NCI-H524 (cell line): ENCODE results near the gene GPR85.
"Not testable (repeated sequence)": the region's sequence is repeated elsewhere in the genome, so short reads cannot be mapped to it uniquely, and the experiment has no call there.

Experiments
- DNase-seq, 2 experiments: peaks; one replicate each; lab custom pipeline; 2025; lab: John Stamatoyannopoulos, UW

Gene GPR85

GRCh38 chr7:113083816-113084495 is 2.7 kb downstream of the GPR85 start:
- no peak for DNase-seq

DNA sequence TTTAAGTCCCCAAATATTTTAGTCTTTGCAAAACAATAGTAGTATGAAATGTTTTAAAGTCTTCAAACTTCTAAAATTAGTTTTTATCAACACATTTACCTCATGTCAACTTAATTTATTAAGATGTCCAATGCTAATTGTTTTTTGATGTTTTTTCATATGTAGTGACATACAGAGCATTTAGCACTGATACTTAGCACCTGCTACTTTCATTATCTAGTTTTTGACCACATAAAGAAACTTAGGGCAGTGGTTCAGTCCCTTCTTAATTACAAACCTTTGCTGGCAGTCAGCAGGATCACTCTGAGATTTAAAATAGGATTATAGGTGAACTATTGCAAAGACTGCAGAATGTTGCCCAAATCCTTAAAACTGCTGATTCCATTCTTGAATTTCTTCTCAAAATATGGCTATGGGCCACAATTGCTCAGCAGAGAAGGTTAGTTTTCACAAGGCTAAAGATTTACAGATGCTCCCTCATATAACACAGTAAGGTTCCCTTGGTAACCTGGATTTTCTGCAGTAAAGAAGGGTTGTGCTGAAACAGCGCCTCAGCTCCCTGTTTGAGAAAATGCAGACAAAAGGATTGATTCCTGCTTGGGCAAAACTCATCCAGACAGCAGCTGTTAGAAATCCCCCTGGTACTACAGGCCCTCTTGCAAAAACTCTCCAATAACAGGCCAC is 3.4 kb downstream of the GPR85 start:
- DNase-seq: peak in 1 of 2 experiments; percentile 35

- DNase-seq: no peak
Observed at GRCh38 chr7:113078331-113078730, 8.3 kb downstream of the GPR85 start.

DNA sequence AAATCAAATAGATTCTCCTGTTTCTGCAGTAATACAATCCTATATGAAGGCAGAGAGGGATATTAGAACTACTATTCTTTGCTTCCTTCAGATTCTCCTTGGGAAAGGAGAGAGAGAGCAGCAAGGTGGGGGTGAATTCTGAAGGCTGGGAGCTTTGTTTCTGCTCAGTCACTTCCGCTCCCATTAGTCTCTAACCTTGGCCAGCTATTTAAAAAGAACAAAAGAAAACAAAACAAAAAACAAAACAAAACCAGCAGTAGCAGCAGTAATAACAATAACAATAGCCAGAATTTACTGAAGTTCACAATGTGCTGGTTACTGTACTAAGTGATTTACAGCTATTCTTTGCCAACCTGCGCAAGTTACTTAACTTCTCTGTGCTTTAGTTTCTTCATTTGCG is 9.9 kb downstream of the GPR85 start:
- no peak for DNase-seq

GRCh38 chr7:113071465-113071864 is 15.2 kb downstream of the GPR85 start:
- no peak for DNase-seq

GRCh38 chr7:113062499-113062898 is 24.1 kb downstream of the GPR85 start:
- DNase-seq: no peak

DNA sequence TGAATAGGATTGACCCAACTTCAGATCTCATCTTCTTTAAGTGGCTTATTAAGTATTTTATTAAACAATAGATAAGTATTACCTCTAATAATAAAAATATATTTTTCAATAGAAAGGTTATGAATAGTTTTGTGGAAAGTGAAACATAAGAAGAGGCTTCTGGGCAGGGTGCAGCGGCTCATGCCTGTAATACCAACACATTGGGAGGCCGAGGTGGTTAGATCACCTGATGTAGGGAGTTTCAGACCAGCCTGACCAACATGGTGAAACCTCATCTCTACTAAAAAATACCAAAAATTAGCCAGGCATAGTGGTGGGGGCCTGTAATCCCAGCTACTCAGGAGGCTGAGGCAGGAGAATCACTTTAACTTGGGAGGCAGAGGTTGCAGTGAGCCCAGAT is 26.5 kb downstream of the GPR85 start:
- no peak for DNase-seq

DNA sequence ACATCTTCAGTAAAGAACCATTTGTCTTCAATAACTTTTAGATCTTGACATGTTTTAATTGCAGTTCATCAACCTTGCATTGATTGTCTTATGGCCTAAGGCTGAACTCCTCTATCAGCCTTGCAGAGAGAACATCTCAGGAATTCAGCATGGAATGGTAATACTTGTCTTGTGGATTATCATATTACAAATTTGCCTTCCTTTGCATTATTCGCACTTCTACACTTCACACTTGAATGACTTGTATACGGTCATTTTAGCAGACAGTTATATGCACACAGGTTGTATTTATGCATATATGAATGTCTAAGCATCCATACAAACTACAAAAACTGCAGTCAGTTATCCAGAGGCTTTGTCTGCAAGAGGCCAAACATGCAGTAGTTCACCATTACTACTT is 31.7 kb downstream of the GPR85 start:
- no peak for DNase-seq

- DNase-seq: not testable (repeated sequence)
Observed at GRCh38 chr7:113054272-113054671, 32.4 kb downstream of the GPR85 start.

DNA sequence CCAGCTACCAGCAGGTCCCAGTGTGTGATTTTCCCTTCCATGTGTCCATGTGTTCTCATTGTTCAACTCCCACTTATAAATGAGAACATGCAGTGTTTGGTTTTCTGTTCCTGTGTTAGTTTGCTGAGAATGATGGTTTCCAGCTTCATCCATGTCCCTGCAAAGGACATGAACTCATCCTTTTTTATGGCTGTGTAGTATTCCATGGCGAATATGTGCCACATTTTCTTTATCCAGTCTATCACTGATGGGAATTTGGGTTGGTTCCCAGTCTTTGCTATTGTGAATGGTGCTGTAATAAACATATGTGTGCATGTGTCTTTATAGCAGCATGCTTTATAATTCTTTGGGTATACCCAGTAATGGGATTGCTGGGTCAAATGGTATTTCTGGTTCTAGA is 37.4 kb downstream of the GPR85 start:
- DNase-seq: not testable (repeated sequence)

DNA sequence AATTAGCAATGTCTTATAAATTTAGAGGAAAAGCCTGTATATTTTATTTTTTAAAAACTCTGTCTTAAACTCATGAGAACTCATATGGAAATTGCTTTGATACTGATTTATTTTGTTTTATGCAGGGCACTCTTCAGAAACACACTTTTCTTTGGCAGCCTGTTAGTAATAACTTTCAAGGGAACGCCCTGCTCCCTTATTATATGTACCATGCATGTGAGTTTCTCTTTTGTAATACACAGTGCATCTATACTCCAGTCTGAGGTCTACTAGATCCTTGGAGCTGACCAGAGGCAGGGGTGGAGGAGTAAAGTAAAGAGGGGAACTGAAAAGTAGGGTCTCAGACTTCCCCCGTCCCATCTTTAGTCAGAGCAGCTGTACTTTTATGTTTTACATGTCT is 40.2 kb downstream of the GPR85 start:
- DNase-seq: no peak

DNA sequence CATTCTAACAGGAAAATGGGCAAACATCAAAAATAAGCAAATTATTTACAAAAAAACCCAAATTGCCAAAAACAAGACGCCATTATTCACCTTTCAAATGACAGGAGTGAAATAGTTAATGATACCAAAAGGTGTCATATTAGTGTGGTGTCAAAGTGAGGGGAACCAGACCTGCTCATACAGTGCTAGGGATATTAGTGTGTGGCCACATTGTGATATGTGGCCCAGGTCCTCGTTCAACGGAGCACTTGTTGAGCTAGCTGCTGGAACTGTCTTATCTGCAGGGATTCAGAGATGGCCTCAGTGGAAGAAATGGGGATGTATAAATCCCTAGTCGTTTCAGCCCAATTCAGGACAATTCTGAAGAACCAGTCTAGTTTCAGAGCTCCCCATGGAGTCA is 41.2 kb downstream of the GPR85 start:
- DNase-seq: no peak

GRCh38 chr7:113044394-113044793 is 42.2 kb downstream of the GPR85 start:
- peak; percentile 4 to 55 for DNase-seq

DNA sequence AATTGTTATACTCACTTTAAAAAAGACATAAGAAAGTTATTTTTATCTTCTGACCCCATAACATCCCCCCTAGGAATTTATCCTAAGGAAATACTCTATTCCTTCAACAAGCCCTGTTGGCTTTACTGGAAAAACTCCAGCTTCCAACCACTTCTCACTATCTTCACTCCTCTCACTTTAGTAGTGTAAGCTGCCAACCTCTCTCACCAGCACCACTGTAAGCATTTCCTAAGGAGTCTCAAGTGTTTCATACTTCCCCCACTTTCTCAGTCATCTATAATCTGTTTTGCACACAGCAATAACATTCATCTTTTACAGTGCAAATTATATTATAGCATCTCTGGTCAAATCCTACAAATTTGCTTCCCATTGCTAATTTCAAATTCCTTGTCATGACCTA is 45.8 kb downstream of the GPR85 start:
- DNase-seq: no peak

DNA sequence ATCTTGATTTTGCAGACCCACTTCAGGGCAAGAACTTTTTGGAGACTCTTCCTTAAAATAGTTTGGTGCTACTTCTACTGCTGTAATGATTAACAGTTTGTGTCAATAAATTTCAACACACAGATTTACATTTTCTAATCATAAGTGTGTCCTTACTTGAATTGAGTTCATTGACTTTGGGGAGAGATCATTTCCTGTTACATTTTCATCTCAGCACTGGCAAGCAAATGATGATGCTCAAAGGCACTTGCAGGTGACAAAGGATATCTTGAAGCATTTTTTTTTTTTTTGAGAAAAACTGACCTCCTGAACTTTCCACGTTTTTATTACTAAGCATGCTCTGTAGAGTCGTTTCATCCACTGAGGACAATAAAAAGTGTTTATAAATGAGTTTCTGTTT is 52.7 kb downstream of the GPR85 start:
- no peak for DNase-seq
